Esophagus muscularis mucosa (tissue), 4 donors: Measurements from ENCODE around the gene SYNPO2. TPM values are rescaled to one million over a fixed set of nuclear protein-coding genes. Genes with fewer than 3 reads are reported as not detected.

ENCODE experiments used
- DNase-seq: peaks from one replicate; pipeline ENCODE4 v3.0.0-alpha.2; 2017; ENCODE audit errors: extremely low spot score
- H3K27ac ChIP-seq, 4 donors: fragments of 200-600 bp; sonication (generic); replicated peaks in 1 of 4; 1 replicate in 3 of 4; 2 replicates in 1 of 4; pipeline ENCODE4 v1.5.1; 2016 to 2019; ENCODE audit warnings: mild to moderate bottlenecking in 1 of 4
- H3K27me3 ChIP-seq, 4 donors: fragments of 200-600 bp; sonication (generic); one replicate each; pipeline versions ENCODE4 v1.5.1 to v1.6.0; 2016 to 2019
- H3K36me3 ChIP-seq, 4 donors: fragments of 200-600 bp; sonication (generic); one replicate each; pipeline ENCODE4 v1.5.1; 2016 to 2019
- H3K4me1 ChIP-seq, 4 donors: fragments of 200-600 bp; sonication (generic); one replicate each; pipeline ENCODE4 v1.5.1; 2016 to 2019
- H3K4me3 ChIP-seq, 4 donors: fragments of 200-600 bp; sonication (generic); 1 replicate in 2 of 4; 2 replicates in 2 of 4; pipeline ENCODE4 v1.5.1; 2016 to 2019; ENCODE audit warnings: mild to moderate bottlenecking in 4 of 4, moderate library complexity in 1 of 4
- H3K9me3 ChIP-seq, 4 donors: fragments of 200-600 bp; sonication (generic); 1 replicate in 3 of 4; 2 replicates in 1 of 4; pipeline ENCODE4 v1.5.1; 2016 to 2019
- CTCF ChIP-seq, 3 experiments: fragments of 200-600 bp in 2 of 3; fragments of 450-650 bp in 1 of 3; sonication (generic) in 2 of 3; IDR thresholded peaks; one replicate each; pipeline ENCODE4 v1.5.1; 2017 to 2019; ENCODE audit warnings: antibody characterized with exemption in 3 of 3, mild to moderate bottlenecking in 2 of 3, moderate library complexity in 1 of 3
- EP300 ChIP-seq: sonication (generic); formaldehyde crosslinking; IDR thresholded peaks from one replicate; pipeline ENCODE4 v1.6.1; 2017; ENCODE audit warnings: antibody characterized with exemption
- POLR2A ChIP-seq: fragments of 450-650 bp; IDR thresholded peaks from one replicate; pipeline ENCODE4 v1.6.1; 2017; ENCODE audit warnings: antibody characterized with exemption, moderate library complexity, mild to moderate bottlenecking, low read depth
- POLR2AphosphoS5 ChIP-seq, 2 donors: sonication (generic); formaldehyde crosslinking; IDR thresholded peaks; one replicate each; pipeline ENCODE4 v1.6.1; 2017; ENCODE audit warnings: antibody characterized with exemption in 2 of 2
- WGBS: methylation state at CpG from one replicate; pipeline ENCODE4 v1.1.5; 2018; 5-methylcytosine and 5-hydroxymethylcytosine counted together
- intact Hi-C: fragments of 100-400 bp; cut with DNase I; formaldehyde crosslinking; loops from one replicate; pipeline ENCODE4 v1.15.1; 2023
- total RNA-seq, 4 donors: library from RNA; depleted of rRNA; stranded (reverse); fragments of >200 nt; gene quantifications; one replicate each; pipeline versions ENCODE4 v1.1.0 to v1.2.1, GENCODE V29; 2016

Gene SYNPO2
- total RNA-seq, 4 donors from 2014 or later: 2,073 to 2,783 (median 2,517) TPM

DNA sequence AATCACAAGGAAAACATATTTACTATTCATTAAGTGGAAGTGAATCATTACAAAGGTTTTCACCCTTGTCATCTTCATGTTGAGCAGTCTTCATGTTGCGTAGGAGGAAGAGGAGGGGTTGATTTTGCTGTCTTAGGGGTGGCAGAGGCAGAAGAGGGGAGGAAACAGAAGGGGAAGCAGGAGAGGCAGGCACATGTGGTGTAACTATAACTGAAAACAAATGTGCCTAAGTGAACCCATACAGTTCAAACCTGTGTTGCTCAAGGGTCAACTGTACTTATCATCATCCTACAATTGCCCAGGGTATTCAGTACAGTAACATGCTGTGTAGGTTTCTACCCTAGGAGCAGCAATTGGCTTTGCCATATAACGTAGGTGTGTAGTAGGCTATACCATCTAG, 47.2 kb downstream of the SYNPO2 start:
- Histone ChIP-seq H3K27ac (peak overlapping the region; percentile 83 to 87 (median 86)), H3K9me3 (no peaks in the 10 kb centered on the region), H3K4me3 (no peak overlapping the region), H3K36me3 (no peaks in the 10 kb centered on the region), H3K4me1 (peaks cover 28 to 92% (median 82%) of the 10 kb centered on the region in 4 donors), H3K27me3 (no peaks in the 10 kb centered on the region)
- intact Hi-C loops: no loop called here
- WGBS: 88% methylated on average over 2 of the region's 2 CpGs
- no peak for DNase-seq
- TF ChIP-seq POLR2AphosphoS5 (IDR thresholded peaks at IDR 0.05) (no peak), EP300 (no peak), POLR2A (no peak)

DNA sequence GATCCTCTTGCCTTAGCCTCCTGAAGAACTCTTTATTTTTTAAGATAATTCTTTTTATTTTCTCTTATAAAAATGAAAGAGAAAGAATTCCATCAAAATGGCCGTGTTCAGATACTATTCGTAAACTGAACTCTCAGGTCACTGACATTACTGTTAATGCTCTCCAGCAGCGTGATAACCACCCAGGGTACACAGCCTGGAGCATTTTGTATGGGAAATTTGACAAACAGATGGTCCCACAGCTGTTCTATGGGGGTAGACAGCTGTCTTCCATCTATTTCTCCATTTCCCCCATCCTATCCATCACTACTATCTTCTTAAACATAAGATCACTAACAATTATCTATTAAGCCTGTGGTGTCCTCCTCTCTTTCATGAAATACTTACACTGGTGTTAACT, 47.8 kb downstream of the SYNPO2 start:
- Histone ChIP-seq H3K27me3 (no peaks in the 10 kb centered on the region), H3K4me1 (peaks cover 34 to 94% (median 84%) of the 10 kb centered on the region in 4 donors), H3K36me3 (no peaks in the 10 kb centered on the region), H3K4me3 (no peak overlapping the region), H3K27ac (peak overlapping the region; percentile 83 to 87 (median 86)), H3K9me3 (no peaks in the 10 kb centered on the region)
- no peak for TF ChIP-seq EP300
- TF ChIP-seq POLR2A: no peak
- no peak for TF ChIP-seq CTCF (IDR thresholded peaks at IDR 0.05)
- no peak for TF ChIP-seq POLR2AphosphoS5 (IDR thresholded peaks at IDR 0.05)
- DNase-seq: no peak
- intact Hi-C loops: no loop called here
- 63% methylated on average over 3 of the region's 3 CpGs for WGBS

DNA sequence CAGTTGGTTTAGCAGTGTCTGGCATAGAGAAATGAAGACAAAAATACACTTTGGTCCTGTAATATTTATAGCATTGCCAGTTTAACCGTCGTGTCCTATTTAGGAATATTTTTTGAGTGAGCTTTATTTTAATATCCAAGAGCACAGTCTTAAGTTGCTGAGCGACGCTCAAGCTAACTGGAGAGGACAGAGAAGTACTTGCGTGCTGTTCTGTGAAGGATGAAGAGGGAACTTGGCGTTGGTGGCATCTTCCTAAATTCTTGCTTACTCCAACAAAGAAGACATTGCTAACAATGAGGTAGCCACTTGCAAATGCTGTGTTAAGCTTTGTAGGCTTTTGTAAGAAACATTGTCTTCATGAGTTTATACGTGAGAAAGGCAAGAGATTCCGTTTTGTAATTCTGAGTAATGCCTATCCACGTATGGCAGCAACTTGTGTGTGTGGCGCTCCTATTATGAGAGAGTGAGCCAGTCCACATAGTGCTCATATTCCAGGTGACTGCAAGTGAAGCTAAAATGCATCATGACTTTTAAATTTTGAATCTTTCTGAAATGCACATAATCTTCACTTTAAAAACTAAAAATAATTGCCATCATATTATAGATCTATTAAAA, 50.6 kb downstream of the SYNPO2 start:
- H3K4me1 ChIP-seq: peaks cover 43 to 98% (median 94%) of the 10 kb centered on the region in 4 donors
- intact Hi-C loops: no loop called here
- no peaks in the 10 kb centered on the region for H3K36me3 ChIP-seq
- H3K4me3 ChIP-seq: peak overlapping the region; percentile 17 to 47 (median 34)
- TF ChIP-seq EP300 (no peak), POLR2AphosphoS5 (IDR thresholded peaks at IDR 0.05) (peak; percentile 61 to 86), CTCF (IDR thresholded peaks at IDR 0.05) (peak in 1 of 3 experiments; percentile 6), POLR2A (no peak)
- 57% methylated on average over 10 of the region's 10 CpGs for WGBS
- peak overlapping the region; percentile 83 to 87 (median 86) for H3K27ac ChIP-seq
- H3K27me3 ChIP-seq: no peaks in the 10 kb centered on the region
- DNase-seq: no peak
- no peaks in the 10 kb centered on the region for H3K9me3 ChIP-seq

DNA sequence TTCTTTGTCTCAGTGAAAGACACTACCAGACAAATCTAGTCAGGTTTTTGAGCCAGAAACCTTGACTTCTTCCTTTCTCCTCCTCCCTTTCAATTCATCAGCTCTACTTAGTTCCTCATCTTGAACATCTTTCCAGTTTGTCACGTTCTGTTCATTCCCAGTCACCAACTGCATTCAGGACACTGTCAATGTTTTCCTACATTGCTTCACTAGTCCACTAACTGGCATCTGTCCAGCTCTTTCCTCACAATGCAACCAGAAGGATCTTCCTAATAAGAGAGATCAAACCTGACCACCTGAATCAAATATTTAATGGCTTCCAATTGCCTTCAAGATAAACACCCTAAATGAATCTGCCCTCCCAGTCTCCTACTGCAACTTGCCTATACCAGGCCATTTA, 52.5 kb downstream of the SYNPO2 start:
- DNase-seq: no peak
- Histone ChIP-seq H3K9me3 (no peaks in the 10 kb centered on the region), H3K36me3 (no peaks in the 10 kb centered on the region), H3K4me1 (peaks cover 32 to 97% (median 96%) of the 10 kb centered on the region in 4 donors), H3K27me3 (no peaks in the 10 kb centered on the region), H3K27ac (peak overlapping the region; percentile 83 to 87 (median 86)), H3K4me3 (peak overlapping the region in 3 of 4 donors; percentile 17 to 47 (median 18))
- intact Hi-C loops: no loop called here
- TF ChIP-seq EP300 (no peak), POLR2AphosphoS5 (IDR thresholded peaks at IDR 0.05) (peak; percentile 24 to 65)
- 45% methylated on average over 1 of the region's 1 CpG for WGBS

DNA sequence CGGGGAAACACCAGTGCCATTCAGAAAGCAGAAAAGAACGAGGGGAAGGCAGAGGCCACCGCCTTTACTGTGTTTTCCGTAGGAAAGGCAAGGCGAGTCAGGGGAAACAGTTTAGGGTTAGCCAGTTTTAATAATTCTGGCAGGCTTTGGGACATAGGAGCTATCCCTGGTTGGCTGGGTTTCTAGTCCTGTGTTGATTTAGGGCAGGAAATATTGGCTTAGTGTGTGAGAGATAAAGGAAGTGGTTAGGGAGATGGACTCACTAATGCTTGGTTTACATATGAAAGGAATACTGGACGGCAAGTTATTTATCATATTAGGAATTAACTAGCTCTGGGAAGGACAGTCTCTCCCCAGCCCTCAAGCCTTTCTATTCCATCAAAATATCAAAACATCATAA, 53.1 kb downstream of the SYNPO2 start:
- H3K4me1 ChIP-seq: peaks cover 32 to 97% (median 96%) of the 10 kb centered on the region in 4 donors
- H3K9me3 ChIP-seq: no peaks in the 10 kb centered on the region
- no peaks in the 10 kb centered on the region for H3K36me3 ChIP-seq
- TF ChIP-seq POLR2A: no peak
- TF ChIP-seq CTCF (IDR thresholded peaks at IDR 0.05): no peak
- no peak for TF ChIP-seq EP300
- TF ChIP-seq POLR2AphosphoS5 (IDR thresholded peaks at IDR 0.05): no peak
- no peak for DNase-seq
- H3K27ac ChIP-seq: peak overlapping the region; percentile 83 to 87 (median 86)
- intact Hi-C loops: no loop called here
- H3K27me3 ChIP-seq: no peaks in the 10 kb centered on the region
- WGBS: 16% methylated on average over 6 of the region's 6 CpGs
- H3K4me3 ChIP-seq: peak overlapping the region; percentile 4 to 47 (median 18)
